Thymus (tissue), 11 donors: ENCODE measurements around the gene MDH1. TPM values are rescaled to one million over a fixed set of nuclear protein-coding genes. Genes with fewer than 3 reads are reported as not detected.
"Not testable (repeated sequence)": the region's sequence is repeated elsewhere in the genome, so short reads cannot be mapped to it uniquely, and the experiment has no call there.

Source experiments
- DNase-seq, 9 donors: peaks; one replicate each; pipeline ENCODE4 v3.0.0-alpha.2; 2013; ENCODE audit warnings: low spot score in 9 of 9, low read depth in 6 of 9, missing footprints in 1 of 9
- H3K27ac ChIP-seq, 2 donors: one replicate each; pipeline ENCODE4 v1.5.1; 2013; ENCODE audit warnings: control low read depth in 1 of 2, low read depth in 1 of 2, low read length in 1 of 2, mild to moderate bottlenecking in 1 of 2, moderate library complexity in 1 of 2
- H3K27me3 ChIP-seq, 2 donors: one replicate each; pipeline ENCODE4 v1.5.1; 2013; ENCODE audit warnings: low read length in 1 of 2; ENCODE audit not compliant: control insufficient read depth in 2 of 2, insufficient read depth in 1 of 2
- H3K36me3 ChIP-seq, 2 donors: one replicate each; pipeline ENCODE4 v1.5.1; 2013; ENCODE audit warnings: low read length in 1 of 2, mild to moderate bottlenecking in 1 of 2, moderate library complexity in 1 of 2; ENCODE audit not compliant: control insufficient read depth in 2 of 2, insufficient read depth in 2 of 2
- H3K4me1 ChIP-seq, 2 donors: one replicate each; pipeline ENCODE4 v1.5.1; 2013; ENCODE audit warnings: low read length in 2 of 2; ENCODE audit not compliant: control insufficient read depth in 2 of 2, insufficient read depth in 2 of 2
- H3K4me3 ChIP-seq, 2 donors: one replicate each; pipeline ENCODE4 v1.5.1; 2013; ENCODE audit warnings: low read length in 2 of 2, control low read depth in 1 of 2, mild to moderate bottlenecking in 1 of 2
- H3K9me3 ChIP-seq, 2 donors: one replicate each; pipeline ENCODE4 v1.5.1; 2013; ENCODE audit warnings: low read length in 1 of 2, mild to moderate bottlenecking in 1 of 2; ENCODE audit not compliant: control insufficient read depth in 2 of 2, insufficient read depth in 1 of 2
- WGBS: extraction: QIAGEN DNeasy Blood & Tissue Kit; methylation state at CpG from one replicate; pipeline ENCODE4 v1.1.7; 2013; 5-methylcytosine and 5-hydroxymethylcytosine counted together
- polyA plus RNA-seq: library from polyadenylated mRNA; stranded (reverse); fragments of 200-250 nt; gene quantifications from one replicate; pipeline ENCODE4 v1.2.3, GENCODE V29; 2013
- total RNA-seq: library from RNA; stranded (reverse); fragments of 120-200 nt; gene quantifications from one replicate; pipeline ENCODE4 v1.2.4, GENCODE V29; 2013
- donor health status: healthy.

The MDH1 gene
- total and polyA plus RNA-seq, 2 donors = 271 to 284 TPM

DNA sequence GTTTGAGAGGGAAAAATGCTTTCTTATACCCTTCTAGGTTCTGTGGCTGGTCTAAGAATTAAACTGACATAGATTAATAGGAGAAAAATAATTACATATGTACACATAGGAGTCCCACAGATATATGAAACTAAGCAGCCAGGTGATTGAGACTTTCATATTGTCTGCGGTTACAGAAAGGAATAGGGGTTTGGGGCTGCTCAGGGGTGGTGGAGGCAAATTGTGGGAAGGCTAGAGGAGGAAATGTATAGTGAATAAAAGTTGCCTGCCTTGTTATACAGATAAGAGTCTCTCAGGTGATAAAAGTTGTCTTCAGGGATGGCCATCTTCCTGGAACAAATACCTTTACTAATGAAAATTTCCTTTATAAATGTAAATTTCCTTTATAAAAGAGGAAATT is 28.6 kb downstream of the MDH1 start:
- Histone ChIP-seq H3K9me3 (peaks cover 0 to 5% of the 10 kb centered on the region in 2 donors), H3K4me3 (no peak overlapping the region), H3K27me3 (no peaks in the 10 kb centered on the region), H3K27ac (no peak overlapping the region), H3K36me3 (no peaks in the 10 kb centered on the region), H3K4me1 (no peaks in the 10 kb centered on the region)
- 89% methylated on average over 1 of the region's 1 CpG for WGBS
- no peak for DNase-seq

- Histone ChIP-seq H3K4me1 (no peaks in the 10 kb centered on the region), H3K9me3 (peaks cover 0 to 5% of the 10 kb centered on the region in 2 donors), H3K36me3 (no peaks in the 10 kb centered on the region), H3K27me3 (no peaks in the 10 kb centered on the region), H3K4me3 (no peak overlapping the region), H3K27ac (no peak overlapping the region)
- 98% methylated on average over 2 of the region's 2 CpGs for WGBS
- no peak for DNase-seq
Observed at GRCh38 chr2:63619328-63619727, 30.6 kb downstream of the MDH1 start.

DNA sequence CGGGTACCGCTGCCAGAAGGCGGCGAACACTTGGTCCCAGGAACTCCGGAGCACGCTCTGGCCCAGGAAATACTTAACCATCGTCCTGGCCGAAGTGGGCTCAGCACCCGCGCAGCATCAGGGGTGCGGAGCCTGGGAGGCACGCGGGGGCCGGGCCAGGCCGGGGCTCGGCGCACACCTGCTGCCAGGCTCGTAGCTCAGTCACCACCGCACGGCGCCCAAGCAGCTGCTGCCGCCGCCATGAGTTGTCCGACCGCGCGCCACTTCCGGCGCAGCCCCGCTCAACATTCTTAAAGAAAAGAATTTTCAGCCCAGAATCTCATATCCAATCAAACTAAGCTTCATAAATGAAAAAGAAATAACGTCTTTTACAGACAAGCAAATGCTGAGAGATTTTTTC is 34.0 kb downstream of the MDH1 start:
- Histone ChIP-seq H3K4me3 (no peak overlapping the region), H3K27me3 (no peaks in the 10 kb centered on the region), H3K9me3 (peaks cover 0 to 5% of the 10 kb centered on the region in 2 donors), H3K4me1 (no peaks in the 10 kb centered on the region), H3K36me3 (no peaks in the 10 kb centered on the region), H3K27ac (no peak overlapping the region)
- WGBS = 96% methylated on average over 31 of the region's 31 CpGs
- DNase-seq = no peak

- not testable (repeated sequence) for H3K9me3 ChIP-seq, DNase-seq, H3K4me1 ChIP-seq, H3K27me3 ChIP-seq, H3K27ac ChIP-seq, H3K4me3 ChIP-seq, H3K36me3 ChIP-seq
- WGBS = 94% methylated on average over 2 of the region's 2 CpGs
Observed at GRCh38 chr2:63623763-63624162, 35.0 kb downstream of the MDH1 start.

DNA sequence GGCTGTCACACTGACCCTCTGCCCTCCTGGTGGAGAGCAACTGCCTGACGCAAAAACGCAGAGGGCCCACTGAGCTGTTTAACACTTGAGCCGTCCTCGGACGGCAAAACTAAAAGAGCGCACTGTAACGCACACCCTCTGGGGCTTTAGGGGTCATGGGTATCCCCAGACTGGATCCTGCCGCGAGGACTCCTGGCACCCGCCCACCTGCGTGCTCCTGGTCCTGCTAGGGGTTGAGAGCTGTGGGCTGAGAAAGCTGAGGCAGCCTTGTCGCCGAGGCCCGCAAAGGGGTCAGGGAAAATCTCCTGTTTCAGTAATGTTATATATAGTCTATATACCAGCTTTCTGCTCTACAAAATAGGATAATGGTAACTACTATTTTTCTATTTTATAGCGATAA is 39.1 kb downstream of the MDH1 start:
- Histone ChIP-seq H3K36me3 (no peaks in the 10 kb centered on the region), H3K4me3 (no peak overlapping the region), H3K27me3 (no peaks in the 10 kb centered on the region), H3K27ac (no peak overlapping the region), H3K9me3 (no peaks in the 10 kb centered on the region), H3K4me1 (no peaks in the 10 kb centered on the region)
- WGBS = 97% methylated on average over 15 of the region's 15 CpGs
- no peak for DNase-seq

DNA sequence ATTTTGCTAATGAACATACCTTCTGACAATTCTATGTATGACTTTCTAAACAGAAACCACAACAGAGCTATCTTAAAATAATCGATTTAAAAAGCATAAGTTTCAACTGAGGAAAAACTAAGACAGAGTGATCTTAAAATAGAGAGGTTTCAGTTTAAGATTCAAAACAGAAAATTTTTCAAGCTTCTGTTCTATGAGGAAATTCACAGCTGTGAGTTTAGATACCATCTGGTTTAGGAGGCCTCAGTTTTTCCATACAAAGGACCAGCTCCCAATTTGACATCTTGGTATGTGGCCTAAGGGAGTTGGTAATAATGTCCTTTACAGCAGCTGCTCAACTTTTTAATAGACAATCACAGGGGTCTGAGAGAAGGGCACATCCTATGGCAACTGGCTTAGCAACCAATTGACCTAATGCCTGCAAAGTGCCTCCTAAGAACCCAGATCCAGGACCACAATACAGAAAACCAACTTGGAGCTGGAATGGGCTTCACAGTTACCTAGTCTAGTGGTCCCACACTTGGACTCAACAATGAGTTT is 39.7 kb downstream of the MDH1 start:
- no peak overlapping the region for H3K27ac ChIP-seq
- DNase-seq = no peak
- H3K36me3 ChIP-seq = no peaks in the 10 kb centered on the region
- H3K9me3 ChIP-seq = no peaks in the 10 kb centered on the region
- H3K27me3 ChIP-seq = no peaks in the 10 kb centered on the region
- H3K4me3 ChIP-seq = no peak overlapping the region
- H3K4me1 ChIP-seq = no peaks in the 10 kb centered on the region
- 99% methylated on average over 1 of the region's 1 CpG for WGBS

GRCh38 chr2:63631501-63631900 is 42.7 kb downstream of the MDH1 start:
- Histone ChIP-seq H3K27ac (no peak overlapping the region), H3K27me3 (no peaks in the 10 kb centered on the region), H3K4me3 (no peak overlapping the region), H3K36me3 (no peaks in the 10 kb centered on the region), H3K9me3 (peaks cover 0 to 2% of the 10 kb centered on the region in 2 donors), H3K4me1 (no peaks in the 10 kb centered on the region)
- DNase-seq = no peak
- 86% methylated on average over 1 of the region's 1 CpG for WGBS

DNA sequence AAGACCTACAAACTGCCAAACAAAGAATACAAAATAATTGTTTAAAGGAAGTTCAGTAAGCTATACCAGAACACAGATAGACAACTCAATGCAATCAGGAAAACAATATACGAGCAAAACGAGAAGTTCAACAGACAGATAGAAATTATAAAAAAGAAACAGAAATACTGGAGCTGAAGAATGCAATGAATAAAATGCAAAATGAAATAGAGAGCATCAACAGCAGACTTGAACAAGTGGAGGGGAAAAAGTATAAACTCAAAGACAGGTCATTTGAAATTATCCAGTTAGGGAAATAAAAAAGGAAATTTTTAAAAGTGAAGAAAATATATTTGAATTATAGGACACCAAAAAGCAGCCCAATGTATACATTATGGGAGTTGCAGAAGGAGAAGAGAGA is 43.6 kb downstream of the MDH1 start:
- Histone ChIP-seq H3K9me3 (peaks cover 0 to 2% of the 10 kb centered on the region in 2 donors), H3K4me3 (no peak overlapping the region), H3K27me3 (no peaks in the 10 kb centered on the region), H3K36me3 (no peaks in the 10 kb centered on the region), H3K4me1 (no peaks in the 10 kb centered on the region), H3K27ac (no peak overlapping the region)
- DNase-seq = no peak
- 98% methylated on average over 2 of the region's 2 CpGs for WGBS

DNA sequence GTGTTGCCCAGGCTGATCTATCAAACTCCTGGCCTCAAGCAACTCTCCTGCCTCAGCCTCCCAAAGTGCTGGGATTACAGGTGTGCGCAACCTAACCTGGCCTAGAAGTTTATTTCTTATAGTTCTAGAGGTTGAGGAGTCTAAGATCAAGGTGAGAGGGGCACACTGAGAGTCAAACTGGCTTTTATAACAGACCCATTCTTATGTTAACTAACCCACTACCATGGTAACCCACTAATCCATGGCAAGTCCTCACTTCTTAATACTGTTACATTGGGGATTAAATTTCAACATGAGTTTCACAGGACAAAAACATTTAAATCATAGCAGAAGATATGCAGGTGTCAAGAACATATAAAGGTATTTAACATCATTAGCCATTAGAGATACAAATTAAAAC is 50.6 kb downstream of the MDH1 start:
- Histone ChIP-seq H3K27me3 (no peaks in the 10 kb centered on the region), H3K4me3 (no peak overlapping the region), H3K36me3 (no peaks in the 10 kb centered on the region), H3K4me1 (no peaks in the 10 kb centered on the region), H3K27ac (no peak overlapping the region), H3K9me3 (no peaks in the 10 kb centered on the region)
- DNase-seq = no peak
- WGBS = 96% methylated on average over 1 of the region's 1 CpG

DNA sequence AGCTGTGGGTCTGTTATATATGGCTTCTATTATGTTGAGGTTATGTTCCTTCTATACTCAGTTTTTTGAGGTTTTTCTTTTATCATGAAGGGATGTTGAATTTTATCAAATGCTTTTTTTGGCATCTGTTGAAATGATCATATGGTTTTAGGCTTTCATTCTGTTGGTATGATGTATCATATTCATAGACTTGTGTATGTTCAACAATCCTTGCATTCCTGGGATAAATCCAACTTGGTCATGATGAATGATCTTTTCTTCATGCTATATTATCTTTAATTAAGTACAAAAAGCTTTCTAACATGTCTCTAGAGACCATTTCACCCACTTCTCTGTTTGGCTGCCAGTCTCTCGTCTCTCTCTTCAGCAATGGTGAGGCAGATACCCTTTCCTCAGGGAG is 54.2 kb downstream of the MDH1 start:
- no peak overlapping the region for H3K4me3 ChIP-seq
- no peak for DNase-seq

More for the DNA sequence above, 54.2 kb downstream of the MDH1 start:
- H3K36me3 ChIP-seq = no peaks in the 10 kb centered on the region
- no peaks in the 10 kb centered on the region for H3K9me3 ChIP-seq
- H3K27ac ChIP-seq = no peak overlapping the region
- H3K27me3 ChIP-seq = no peaks in the 10 kb centered on the region
- H3K4me1 ChIP-seq = no peaks in the 10 kb centered on the region
- WGBS = 94% methylated on average over 1 of the region's 1 CpG
